SK-N-SH treated with all-trans-retinoic acid at 6 μM for 48 hours (cell line): ENCODE data around the gene FAM124B.

Source experiments
- ATAC-seq: fragments of 200-7000 bp; cut with Tn5 transposase; 3 replicates; pipeline ENCODE4 v1.9.1; 2020; ENCODE audit warnings: mild to moderate bottlenecking, moderate library complexity
- ARNTL ChIP-seq: fragments of 450-650 bp; formaldehyde crosslinking; IDR thresholded peaks from 2 replicates; pipeline ENCODE4 v1.5.0; 2020; ENCODE audit warnings: low read depth, mild to moderate bottlenecking, moderate library complexity, borderline replicate concordance
- BACH2 ChIP-seq: fragments of 250-450 bp; sonication (Bioruptor Pico); IDR thresholded peaks from 2 replicates; pipeline ENCODE4 v1.9.0; 2021; ENCODE audit warnings: mild to moderate bottlenecking, borderline replicate concordance
- CSDC2 ChIP-seq: fragments of 250-450 bp; sonication (Bioruptor Pico); IDR thresholded peaks from 2 replicates; pipeline ENCODE4 v1.5.0; 2020; ENCODE audit warnings: mild to moderate bottlenecking, moderate library complexity
- ESRRG ChIP-seq: fragments of 250-450 bp; sonication (Bioruptor Pico); IDR thresholded peaks from 2 replicates; pipeline ENCODE4 v1.6.1; 2021; ENCODE audit warnings: mild to moderate bottlenecking
- GLIS3 ChIP-seq: fragments of 250-450 bp; sonication (Bioruptor Pico); IDR thresholded peaks from 2 replicates; pipeline ENCODE4 v1.5.0; 2020; ENCODE audit warnings: mild to moderate bottlenecking, moderate library complexity
- OSR1 ChIP-seq: fragments of 250-450 bp; sonication (Bioruptor Pico); IDR thresholded peaks from 2 replicates; pipeline ENCODE4 v1.8.0; 2022; ENCODE audit warnings: moderate library complexity, mild to moderate bottlenecking, inconsistent platforms
- PPARA ChIP-seq: fragments of 250-450 bp; sonication (Bioruptor Pico); IDR thresholded peaks from 2 replicates; pipeline ENCODE4 v1.5.0; 2020; ENCODE audit warnings: mild to moderate bottlenecking, borderline replicate concordance
- SNAI2 ChIP-seq: fragments of 250-450 bp; sonication (Bioruptor Pico); IDR thresholded peaks from 2 replicates; pipeline ENCODE4 v1.5.0; 2020; ENCODE audit warnings: mild to moderate bottlenecking, moderate library complexity
- TOX ChIP-seq: fragments of 250-450 bp; sonication (Bioruptor Pico); IDR thresholded peaks from 2 replicates; pipeline ENCODE4 v1.8.0; 2021; ENCODE audit warnings: mild to moderate bottlenecking, moderate library complexity, borderline replicate concordance
- ZC3H10 ChIP-seq: fragments of 250-450 bp; sonication (Bioruptor Pico); IDR thresholded peaks from 2 replicates; pipeline ENCODE4 v1.5.1; 2021; ENCODE audit warnings: mild to moderate bottlenecking, moderate library complexity
- ZFP3 ChIP-seq: fragments of 250-450 bp; sonication (Bioruptor Pico); IDR thresholded peaks from 2 replicates; pipeline ENCODE4 v1.5.0; 2020; ENCODE audit warnings: mild to moderate bottlenecking, moderate library complexity
- ZFP30 ChIP-seq: fragments of 450-650 bp; formaldehyde crosslinking; IDR thresholded peaks from 2 replicates; pipeline ENCODE4 v1.5.0; 2022; ENCODE audit warnings: mild to moderate bottlenecking, moderate library complexity
- ZNF565 ChIP-seq: fragments of 450-650 bp; formaldehyde crosslinking; conservative IDR thresholded peaks from 2 replicates; pipeline ENCODE4 v1.5.0; 2020; ENCODE audit warnings: low read depth, mild to moderate bottlenecking, moderate library complexity
- ZNF70 ChIP-seq: fragments of 450-650 bp; formaldehyde crosslinking; IDR thresholded peaks from 2 replicates; pipeline ENCODE4 v1.5.0; 2020; ENCODE audit warnings: mild to moderate bottlenecking, moderate library complexity
- ZNF8 ChIP-seq: fragments of 450-650 bp; formaldehyde crosslinking; IDR thresholded peaks from 2 replicates; pipeline ENCODE4 v1.5.0; 2020; ENCODE audit warnings: mild to moderate bottlenecking, moderate library complexity
- TF ChIP-seq, protein P1 (sequence below): fragments of 250-450 bp; sonication (Bioruptor Pico); IDR thresholded peaks from 2 replicates; pipeline ENCODE4 v1.5.0; 2020; ENCODE audit warnings: mild to moderate bottlenecking, moderate library complexity
- TF ChIP-seq, protein P2 (sequence below): fragments of 250-450 bp; sonication (Bioruptor Pico); IDR thresholded peaks from 2 replicates; pipeline ENCODE4 v1.8.0; 2020; ENCODE audit warnings: mild to moderate bottlenecking, moderate library complexity, borderline replicate concordance
- TF ChIP-seq, protein P3 (sequence below): fragments of 250-450 bp; sonication (Bioruptor Pico); IDR thresholded peaks from 2 replicates; pipeline ENCODE4 v1.8.0; 2021; ENCODE audit warnings: low read depth, mild to moderate bottlenecking, moderate library complexity, borderline replicate concordance
- TF ChIP-seq, protein P4 (sequence below): fragments of 250-450 bp; sonication (Bioruptor Pico); IDR thresholded peaks from 2 replicates; pipeline ENCODE4 v1.5.1; 2020; ENCODE audit warnings: low read depth, mild to moderate bottlenecking, moderate library complexity
- TF ChIP-seq, protein P5 (sequence below): fragments of 250-450 bp; sonication (Bioruptor Pico); IDR thresholded peaks from 2 replicates; pipeline ENCODE4 v1.5.1; 2021; ENCODE audit warnings: mild to moderate bottlenecking, moderate library complexity

Gene FAM124B

DNA sequence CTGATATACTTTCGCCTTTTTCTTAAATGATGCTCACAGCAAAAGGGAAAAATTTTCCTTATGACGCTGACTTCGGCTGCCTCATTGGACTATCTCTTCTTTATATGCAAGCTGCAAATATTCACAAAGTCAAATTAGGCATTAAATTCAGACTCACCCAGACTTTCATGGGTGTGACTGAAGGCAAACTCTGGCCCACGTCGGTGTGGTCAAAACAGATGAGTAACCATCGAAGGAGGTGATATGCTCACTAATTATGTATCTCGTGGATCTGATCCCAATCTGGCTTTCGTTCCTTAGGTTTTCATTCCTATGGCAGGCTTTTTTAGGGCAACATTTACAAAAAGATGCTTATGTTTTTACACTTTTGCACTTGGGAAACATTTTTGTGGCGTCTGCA lies 36.6 kb downstream of the FAM124B start:
- no peak for ATAC-seq

DNA sequence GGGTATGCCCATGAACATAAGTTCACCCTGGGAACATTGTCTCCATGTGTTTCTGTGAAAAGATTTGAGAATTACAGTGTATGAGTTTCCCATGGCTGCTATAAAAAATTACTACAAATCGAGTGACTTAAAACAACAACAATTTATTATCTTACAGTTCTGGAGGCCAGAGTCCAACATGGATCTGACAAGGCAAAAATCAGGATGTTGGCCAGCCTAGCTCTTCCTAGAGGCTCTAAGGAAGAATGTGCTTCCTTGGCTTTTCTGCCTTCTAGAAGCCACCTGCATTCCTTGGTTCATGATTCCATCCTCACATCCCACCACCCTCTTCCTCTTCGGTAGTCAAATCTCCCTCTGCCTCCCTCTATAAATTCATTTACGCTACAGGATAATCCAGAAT lies 38.6 kb downstream of the FAM124B start:
- ATAC-seq: no peak

More for the DNA sequence above, 36.6 kb downstream of the FAM124B start:
- TF ChIP-seq BACH2: no peak
- TF ChIP-seq, protein P1, sequence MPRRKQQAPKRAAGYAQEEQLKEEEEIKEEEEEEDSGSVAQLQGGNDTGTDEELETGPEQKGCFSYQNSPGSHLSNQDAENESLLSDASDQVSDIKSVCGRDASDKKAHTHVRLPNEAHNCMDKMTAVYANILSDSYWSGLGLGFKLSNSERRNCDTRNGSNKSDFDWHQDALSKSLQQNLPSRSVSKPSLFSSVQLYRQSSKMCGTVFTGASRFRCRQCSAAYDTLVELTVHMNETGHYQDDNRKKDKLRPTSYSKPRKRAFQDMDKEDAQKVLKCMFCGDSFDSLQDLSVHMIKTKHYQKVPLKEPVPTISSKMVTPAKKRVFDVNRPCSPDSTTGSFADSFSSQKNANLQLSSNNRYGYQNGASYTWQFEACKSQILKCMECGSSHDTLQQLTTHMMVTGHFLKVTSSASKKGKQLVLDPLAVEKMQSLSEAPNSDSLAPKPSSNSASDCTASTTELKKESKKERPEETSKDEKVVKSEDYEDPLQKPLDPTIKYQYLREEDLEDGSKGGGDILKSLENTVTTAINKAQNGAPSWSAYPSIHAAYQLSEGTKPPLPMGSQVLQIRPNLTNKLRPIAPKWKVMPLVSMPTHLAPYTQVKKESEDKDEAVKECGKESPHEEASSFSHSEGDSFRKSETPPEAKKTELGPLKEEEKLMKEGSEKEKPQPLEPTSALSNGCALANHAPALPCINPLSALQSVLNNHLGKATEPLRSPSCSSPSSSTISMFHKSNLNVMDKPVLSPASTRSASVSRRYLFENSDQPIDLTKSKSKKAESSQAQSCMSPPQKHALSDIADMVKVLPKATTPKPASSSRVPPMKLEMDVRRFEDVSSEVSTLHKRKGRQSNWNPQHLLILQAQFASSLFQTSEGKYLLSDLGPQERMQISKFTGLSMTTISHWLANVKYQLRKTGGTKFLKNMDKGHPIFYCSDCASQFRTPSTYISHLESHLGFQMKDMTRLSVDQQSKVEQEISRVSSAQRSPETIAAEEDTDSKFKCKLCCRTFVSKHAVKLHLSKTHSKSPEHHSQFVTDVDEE (CRISPR knock-in tag): no peak
- no peak for TF ChIP-seq CSDC2 (CRISPR knock-in tag)
- no peak for TF ChIP-seq ARNTL (CRISPR knock-in tag)
- TF ChIP-seq TOX: no peak
- TF ChIP-seq, protein P2, sequence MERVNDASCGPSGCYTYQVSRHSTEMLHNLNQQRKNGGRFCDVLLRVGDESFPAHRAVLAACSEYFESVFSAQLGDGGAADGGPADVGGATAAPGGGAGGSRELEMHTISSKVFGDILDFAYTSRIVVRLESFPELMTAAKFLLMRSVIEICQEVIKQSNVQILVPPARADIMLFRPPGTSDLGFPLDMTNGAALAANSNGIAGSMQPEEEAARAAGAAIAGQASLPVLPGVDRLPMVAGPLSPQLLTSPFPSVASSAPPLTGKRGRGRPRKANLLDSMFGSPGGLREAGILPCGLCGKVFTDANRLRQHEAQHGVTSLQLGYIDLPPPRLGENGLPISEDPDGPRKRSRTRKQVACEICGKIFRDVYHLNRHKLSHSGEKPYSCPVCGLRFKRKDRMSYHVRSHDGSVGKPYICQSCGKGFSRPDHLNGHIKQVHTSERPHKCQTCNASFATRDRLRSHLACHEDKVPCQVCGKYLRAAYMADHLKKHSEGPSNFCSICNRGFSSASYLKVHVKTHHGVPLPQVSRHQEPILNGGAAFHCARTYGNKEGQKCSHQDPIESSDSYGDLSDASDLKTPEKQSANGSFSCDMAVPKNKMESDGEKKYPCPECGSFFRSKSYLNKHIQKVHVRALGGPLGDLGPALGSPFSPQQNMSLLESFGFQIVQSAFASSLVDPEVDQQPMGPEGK: no peak
- TF ChIP-seq ZNF70: no peak
- TF ChIP-seq GLIS3 (CRISPR knock-in tag): no peak
- no peak for TF ChIP-seq PPARA (CRISPR knock-in tag)
- no peak for TF ChIP-seq ZNF565 (CRISPR knock-in tag)
- TF ChIP-seq ZFP30 (CRISPR knock-in tag): no peak
- TF ChIP-seq, protein P3, sequence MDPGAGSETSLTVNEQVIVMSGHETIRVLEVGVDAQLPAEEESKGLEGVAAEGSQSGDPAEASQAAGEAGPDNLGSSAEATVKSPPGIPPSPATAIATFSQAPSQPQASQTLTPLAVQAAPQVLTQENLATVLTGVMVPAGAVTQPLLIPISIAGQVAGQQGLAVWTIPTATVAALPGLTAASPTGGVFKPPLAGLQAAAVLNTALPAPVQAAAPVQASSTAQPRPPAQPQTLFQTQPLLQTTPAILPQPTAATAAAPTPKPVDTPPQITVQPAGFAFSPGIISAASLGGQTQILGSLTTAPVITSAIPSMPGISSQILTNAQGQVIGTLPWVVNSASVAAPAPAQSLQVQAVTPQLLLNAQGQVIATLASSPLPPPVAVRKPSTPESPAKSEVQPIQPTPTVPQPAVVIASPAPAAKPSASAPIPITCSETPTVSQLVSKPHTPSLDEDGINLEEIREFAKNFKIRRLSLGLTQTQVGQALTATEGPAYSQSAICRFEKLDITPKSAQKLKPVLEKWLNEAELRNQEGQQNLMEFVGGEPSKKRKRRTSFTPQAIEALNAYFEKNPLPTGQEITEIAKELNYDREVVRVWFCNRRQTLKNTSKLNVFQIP: no peak
- no peak for TF ChIP-seq ZC3H10 (CRISPR knock-in tag)
- TF ChIP-seq ZNF8 (CRISPR knock-in tag): no peak
- TF ChIP-seq, protein P4, sequence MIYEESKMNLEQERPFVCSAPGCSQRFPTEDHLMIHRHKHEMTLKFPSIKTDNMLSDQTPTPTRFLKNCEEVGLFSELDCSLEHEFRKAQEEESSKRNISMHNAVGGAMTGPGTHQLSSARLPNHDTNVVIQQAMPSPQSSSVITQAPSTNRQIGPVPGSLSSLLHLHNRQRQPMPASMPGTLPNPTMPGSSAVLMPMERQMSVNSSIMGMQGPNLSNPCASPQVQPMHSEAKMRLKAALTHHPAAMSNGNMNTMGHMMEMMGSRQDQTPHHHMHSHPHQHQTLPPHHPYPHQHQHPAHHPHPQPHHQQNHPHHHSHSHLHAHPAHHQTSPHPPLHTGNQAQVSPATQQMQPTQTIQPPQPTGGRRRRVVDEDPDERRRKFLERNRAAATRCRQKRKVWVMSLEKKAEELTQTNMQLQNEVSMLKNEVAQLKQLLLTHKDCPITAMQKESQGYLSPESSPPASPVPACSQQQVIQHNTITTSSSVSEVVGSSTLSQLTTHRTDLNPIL (CRISPR knock-in tag): no peak

DNA sequence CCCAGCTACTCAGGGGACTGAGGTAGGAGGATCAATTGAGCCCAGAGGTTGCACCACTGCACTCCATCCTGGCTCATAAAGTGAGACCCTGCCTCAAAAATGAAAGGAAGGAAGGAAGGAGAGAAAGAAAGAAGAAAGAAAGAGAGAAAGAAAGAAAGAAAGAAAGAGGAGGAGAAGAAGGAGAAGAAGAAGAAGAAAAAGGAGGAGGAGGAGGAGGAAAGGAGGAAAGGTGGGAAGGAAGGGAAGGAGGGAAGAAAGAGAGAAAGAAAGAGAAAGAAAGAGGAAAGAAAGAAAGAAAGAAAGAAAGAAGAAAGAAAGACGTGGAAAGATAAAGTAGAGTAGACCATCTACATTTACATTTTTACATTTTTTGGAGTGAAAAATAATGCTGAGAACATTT lies 39.8 kb downstream of the FAM124B start:
- TF ChIP-seq, protein P4 (CRISPR knock-in tag): no peak
- TF ChIP-seq, all 23 proteins: peak for 0
- no peak for ATAC-seq

More for the DNA sequence above, 38.6 kb downstream of the FAM124B start:
- TF ChIP-seq, protein P4 (CRISPR knock-in tag): no peak
- TF ChIP-seq BACH2: no peak
- TF ChIP-seq SNAI2 (CRISPR knock-in tag): no peak
- no peak for TF ChIP-seq PPARA (CRISPR knock-in tag)
- TF ChIP-seq TOX: no peak

DNA sequence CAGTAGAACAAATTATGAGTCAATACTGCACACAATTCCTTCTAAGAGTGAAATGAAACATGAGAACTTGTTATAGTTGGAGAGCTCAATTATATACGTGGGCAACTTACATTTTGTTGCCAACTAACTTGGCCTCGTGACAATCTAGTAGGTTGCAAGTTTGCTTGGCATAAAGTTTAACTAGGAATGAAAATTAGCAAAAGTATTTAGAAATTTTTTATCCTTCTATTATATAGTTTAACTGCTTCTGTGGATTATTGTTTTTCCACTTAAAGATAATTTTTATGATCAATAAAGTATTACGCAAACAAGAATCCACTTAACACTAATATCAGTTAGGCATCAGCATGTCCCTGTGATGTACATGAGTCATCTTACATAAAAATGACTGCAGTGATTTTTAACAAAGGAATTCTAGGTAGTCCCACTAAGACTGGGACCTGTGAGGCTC lies 41.1 kb downstream of the FAM124B start:
- ATAC-seq: no peak
- TF ChIP-seq, protein P4 (CRISPR knock-in tag): no peak
- no peak for TF ChIP-seq ESRRG (CRISPR knock-in tag)
- no peak for TF ChIP-seq ZFP3 (CRISPR knock-in tag)
- TF ChIP-seq, protein P5, sequence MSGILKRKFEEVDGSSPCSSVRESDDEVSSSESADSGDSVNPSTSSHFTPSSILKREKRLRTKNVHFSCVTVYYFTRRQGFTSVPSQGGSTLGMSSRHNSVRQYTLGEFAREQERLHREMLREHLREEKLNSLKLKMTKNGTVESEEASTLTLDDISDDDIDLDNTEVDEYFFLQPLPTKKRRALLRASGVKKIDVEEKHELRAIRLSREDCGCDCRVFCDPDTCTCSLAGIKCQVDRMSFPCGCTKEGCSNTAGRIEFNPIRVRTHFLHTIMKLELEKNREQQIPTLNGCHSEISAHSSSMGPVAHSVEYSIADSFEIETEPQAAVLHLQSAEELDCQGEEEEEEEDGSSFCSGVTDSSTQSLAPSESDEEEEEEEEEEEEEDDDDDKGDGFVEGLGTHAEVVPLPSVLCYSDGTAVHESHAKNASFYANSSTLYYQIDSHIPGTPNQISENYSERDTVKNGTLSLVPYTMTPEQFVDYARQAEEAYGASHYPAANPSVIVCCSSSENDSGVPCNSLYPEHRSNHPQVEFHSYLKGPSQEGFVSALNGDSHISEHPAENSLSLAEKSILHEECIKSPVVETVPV (CRISPR knock-in tag): no peak
- TF ChIP-seq ARNTL (CRISPR knock-in tag): no peak
- TF ChIP-seq ZC3H10 (CRISPR knock-in tag): no peak
- TF ChIP-seq OSR1: no peak
- TF ChIP-seq, protein P3: no peak
- no peak for TF ChIP-seq ZNF8 (CRISPR knock-in tag)
- no peak for TF ChIP-seq BACH2
- no peak for TF ChIP-seq GLIS3 (CRISPR knock-in tag)
- no peak for TF ChIP-seq ZNF565 (CRISPR knock-in tag)
